HuH-7.5 (cell line): ENCODE data around the gene PNMA8A.
A peak's percentile ranks its signal among the peaks of the same experiment; 100 is the strongest.
"Not testable (repeated sequence)": the region's sequence is repeated elsewhere in the genome, so short reads cannot be mapped to it uniquely, and the experiment has no call there.

Experiments used
- DNase-seq: peaks from one replicate; pipeline ENCODE4 v3.0.0; 2011; ENCODE audit warnings: low spot score

PNMA8A gene, protein sequence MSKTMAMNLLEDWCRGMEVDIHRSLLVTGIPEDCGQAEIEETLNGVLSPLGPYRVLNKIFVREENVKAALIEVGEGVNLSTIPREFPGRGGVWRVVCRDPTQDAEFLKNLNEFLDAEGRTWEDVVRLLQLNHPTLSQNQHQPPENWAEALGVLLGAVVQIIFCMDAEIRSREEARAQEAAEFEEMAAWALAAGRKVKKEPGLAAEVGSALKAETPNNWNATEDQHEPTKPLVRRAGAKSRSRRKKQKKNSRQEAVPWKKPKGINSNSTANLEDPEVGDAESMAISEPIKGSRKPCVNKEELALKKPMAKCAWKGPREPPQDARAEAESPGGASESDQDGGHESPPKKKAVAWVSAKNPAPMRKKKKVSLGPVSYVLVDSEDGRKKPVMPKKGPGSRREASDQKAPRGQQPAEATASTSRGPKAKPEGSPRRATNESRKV

DNA sequence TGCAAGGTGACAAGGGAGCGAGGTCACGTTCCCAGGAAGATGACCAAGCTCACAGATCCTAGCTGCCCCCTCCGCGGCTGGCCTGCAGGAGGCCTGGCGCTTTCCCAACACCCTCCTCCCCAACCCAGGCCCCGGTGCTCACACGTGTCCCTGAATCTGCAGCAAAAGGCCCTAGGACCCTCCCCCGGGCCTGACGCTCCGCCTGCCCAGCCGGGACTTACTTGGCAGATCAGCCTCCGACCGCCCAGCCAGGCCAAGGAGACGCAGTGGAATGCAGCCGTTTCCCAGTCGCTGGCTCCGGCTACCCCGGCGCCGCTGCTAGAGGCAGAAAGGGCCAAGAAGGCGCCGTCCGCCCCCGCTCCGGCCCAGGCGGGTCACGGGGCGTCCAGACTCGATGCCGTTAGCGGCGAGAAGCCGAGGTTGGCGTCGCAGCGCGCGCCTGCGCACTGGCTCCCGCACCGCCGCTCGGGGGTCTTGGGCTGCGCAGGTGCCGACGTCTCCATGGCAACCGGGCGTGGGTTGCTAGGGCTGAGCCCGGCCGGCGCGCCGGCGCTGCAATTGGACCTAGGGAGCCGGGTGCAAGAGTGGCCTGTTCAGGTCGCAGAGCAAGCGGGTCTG, at the start of gene PNMA8A:
Gene PNMA8A (minus strand): TSS at position 448 of the 618 bp plus-strand sequence. CDS start 528 bp downstream, outside the sequence.
- DNase-seq: no peak

DNA sequence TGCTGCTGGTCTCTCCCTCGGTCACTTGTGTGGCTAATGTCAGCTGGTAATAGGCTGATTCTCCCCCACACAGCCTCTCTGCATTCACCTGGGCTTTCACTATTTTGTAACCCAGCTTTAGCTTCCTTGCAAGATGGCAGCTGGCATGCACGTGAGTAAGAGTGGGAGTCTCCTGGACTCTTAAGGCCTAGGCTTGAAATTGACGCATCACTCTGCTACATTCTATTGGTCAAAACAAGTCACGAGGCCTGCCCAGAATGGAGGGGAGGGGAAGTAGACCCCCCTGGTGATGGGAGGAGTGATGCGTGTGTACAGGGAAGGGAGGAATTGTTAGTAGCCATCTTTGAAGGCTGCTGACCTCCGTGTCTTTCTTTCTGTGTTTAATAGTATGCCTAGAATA, 49.3 kb upstream of the PNMA8A start:
- DNase-seq: no peak

DNA sequence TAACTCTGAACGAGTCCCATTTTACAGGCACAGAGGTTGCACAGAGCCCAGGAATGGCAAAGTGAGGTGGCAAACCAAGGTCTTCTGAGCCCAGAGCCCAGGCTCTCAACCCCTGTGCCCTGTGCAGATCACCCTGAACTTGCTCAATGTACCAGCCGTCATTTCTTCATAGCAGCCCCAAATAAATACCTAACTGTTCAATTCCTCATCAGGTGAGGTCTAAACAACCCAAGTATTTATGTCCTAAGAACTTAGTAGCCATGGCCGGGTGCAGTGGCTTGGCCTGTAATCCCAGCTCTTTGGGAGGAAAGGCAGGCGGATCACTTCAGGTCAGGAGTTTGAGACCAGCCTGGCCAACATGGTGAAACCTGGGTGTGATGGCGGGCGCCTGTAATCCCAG, 46.1 kb upstream of the PNMA8A start:
- DNase-seq: no peak

DNA sequence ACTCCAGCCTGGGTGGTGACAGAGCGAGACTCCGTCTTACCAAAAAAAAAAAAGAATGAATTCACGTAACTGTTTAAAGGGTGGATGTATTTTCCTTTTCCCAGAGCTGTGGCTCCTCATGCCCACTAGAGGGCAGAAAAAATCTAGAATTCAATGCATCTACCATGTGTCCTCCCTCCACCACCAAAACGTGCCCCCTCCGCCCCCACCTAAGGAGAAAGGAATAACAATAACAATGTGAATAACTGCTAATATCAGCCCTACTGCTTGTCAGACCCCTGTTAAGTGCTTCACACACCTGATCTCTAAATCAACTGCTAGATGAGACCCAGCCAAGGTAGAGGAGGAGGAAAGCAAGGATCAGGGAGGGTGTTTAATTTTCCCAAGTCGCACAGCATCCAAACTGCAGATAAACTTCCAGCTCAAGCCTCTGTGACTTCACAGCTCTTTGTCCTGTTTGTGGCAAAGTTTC, 44.6 kb upstream of the PNMA8A start:
- peak; percentile 58 for DNase-seq

DNA sequence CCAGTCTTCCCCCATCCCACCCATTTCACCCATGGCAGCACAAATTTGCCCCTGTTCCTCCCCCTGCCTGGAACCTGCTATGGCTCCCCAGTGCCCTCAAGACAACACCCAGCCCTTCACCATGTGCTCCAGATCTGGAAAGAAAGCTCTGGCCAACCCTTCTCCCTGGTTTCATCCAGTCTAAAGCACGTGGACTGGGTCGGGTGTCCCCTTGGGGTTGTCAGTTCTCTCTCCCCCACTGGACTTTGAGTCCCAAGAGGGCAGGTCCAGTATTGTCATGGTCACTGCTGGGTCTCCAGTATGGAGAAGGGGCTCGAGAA, 43.9 kb upstream of the PNMA8A start:
- DNase-seq: no peak

DNA sequence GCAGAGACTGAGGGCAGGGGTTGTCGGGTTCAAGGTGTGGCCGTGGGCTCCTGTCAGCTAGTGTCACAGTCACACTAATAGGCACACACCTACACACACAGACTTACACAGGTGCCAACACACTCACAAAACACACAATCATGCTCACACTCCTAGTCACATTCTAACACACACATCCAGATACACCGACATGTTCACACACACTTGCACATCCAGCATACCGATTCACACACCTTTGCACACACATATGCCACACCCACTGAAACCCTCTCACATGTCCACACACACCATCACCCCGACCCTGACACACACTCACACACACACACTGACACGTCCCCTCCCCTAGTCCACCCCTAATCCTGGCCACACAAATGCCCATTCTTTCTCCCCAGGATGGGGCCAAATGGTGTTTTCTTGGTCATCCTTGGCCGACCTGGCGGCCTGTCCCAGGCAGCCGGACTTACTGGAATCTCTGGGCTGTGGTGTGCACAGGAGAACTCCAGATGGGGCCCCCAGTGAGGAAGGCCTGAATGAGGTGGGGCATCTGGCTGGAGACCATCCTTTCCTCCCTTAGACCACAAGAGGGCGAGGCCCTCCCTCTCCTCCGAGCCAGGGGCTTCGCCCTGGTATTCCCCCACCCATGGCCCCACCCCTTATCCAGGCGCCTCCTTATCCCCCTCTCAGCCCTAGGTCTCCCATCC, 43.4 kb upstream of the PNMA8A start:
- no peak for DNase-seq

DNA sequence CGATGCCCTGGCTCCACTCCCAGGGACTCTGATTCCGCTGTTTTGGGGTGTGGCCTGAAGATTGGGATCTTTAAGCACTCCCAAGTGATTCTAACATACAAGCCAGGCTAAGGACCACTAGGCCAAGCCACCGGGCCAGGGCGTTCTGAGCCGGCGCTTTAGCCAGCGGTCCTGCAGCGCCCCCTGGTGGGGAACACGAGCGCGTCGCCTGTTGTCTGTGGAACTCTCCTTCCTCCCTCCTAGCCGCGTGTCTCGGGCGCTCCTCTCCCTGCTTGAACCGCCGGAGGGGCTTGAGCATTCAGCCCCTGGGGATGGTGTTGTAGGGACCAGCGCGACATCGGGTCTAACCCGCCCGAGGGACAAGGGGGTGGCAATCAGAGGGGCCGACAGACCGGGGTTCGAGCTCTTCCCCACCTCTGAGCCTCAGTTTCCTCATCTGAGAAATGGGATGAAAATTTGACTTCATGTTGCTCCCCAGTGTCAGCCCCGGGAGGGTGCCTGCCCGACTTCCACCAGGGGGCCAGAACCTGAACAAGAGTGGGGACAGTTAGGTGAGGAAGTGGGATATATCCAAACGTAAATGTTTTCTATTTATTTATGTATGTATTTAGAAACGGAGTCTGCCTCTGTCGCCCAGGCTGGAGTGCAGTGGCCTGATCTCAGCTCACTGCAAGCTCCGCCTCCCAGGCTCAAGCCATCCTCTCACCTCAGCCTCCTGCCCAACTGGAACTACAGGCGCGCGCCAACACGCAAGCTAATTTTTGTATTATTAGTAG, 42.3 kb upstream of the PNMA8A start:
- DNase-seq: peak; percentile 65

DNA sequence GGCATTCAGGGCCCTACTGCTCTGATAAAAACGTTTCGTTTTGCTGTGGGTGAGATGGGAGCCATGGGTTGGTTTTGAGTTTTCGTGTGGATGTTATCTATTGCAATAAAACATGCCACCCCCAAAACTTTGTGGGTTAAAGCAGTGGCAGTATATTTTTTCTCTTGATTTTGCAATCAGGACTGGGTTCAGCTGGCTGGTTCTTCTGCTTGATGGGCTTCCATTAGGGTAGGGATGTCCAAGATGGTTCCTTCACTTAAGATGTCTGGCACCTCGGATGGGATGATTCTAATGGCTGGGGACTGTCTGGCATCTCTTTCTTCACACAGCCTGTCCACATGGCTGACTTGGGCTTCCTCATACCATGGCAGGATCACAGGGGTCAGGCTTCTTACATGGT, 39.9 kb upstream of the PNMA8A start:
- no peak for DNase-seq

DNA sequence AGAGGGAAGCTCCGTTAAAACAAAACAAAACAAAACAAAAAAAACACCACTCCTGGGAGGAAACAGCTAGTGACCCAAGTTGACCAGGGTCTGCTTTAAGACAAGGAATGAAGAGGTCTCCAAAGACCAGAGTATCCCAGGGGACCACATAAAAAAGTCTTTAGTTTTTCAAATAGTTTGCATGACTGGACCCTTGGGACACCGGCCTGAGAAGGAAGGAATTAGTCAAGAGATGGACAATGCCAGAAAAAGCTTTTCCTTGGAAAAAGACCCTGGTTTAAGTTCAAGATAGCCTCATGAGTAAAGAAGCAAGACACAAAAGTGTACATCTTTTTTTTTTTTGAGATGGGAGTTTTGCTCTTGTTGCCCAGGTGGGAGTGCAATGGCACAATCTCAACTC, 36.8 kb upstream of the PNMA8A start:
- DNase-seq: no peak

DNA sequence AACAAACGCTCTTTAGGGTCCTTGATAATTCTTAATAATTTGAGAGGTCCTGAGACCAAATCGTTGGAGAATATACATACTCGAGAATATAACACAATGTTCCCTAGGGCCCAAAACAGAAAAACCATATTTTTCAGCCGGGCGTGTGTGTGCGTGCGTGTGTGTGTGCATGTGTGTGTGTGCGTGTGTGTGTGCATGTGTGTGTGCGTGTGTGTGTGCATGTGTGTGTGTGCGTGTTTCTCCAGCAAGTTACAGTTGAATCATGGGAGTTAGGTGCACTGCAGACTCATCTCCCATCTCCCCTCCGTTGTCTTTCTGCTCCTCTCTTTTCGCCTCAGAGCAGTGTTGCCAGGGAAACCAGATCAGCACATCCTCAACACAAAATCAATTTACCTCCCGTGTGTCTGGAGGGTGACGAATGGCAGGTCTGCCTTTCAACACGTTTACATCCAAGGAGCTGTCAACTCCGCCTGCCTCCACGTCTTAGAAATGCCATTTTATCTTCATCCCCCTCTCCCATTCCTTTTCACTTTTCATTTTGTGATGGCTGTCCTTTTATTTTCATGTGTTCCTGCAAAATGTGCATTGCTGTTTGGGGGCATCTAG, 32.6 kb upstream of the PNMA8A start:
- no peak for DNase-seq

DNA sequence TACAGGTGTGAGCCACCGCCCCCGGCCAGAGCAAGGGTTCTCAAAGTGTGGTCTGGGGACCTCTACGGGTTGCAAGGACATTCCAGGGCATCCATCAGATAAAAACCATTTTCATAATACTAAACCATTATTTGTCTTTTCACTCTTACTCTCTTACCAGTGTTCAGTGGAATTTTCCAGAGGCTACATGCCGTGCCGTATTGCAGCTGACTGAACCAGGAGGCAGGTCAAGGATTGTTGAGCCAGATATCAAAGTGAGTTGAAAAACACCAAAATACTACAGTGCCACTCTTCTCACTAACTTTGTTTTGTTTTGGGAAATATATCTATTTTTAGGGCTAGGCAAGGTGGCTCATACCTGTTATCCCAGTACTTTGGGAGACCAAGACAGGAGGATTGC, 31.5 kb upstream of the PNMA8A start:
- no peak for DNase-seq

DNA sequence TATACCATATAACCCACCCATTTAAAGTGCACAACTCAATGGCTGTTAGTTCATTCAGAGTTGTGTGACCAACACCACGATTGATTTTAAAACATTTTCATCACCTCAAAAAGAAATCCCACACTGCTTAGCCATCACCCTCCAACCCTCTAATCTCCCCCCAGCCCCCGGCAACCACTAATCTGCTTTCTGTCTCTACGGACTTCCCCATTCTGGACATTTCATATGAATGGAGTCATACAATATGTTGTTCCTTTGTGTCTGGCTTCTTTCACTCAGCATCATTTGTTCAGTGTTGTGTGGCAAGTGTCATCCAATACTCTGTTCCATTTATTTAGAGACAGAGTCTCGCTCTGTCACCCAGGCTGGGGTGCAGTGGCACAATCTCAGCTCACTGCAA, 28.3 kb upstream of the PNMA8A start:
- no peak for DNase-seq

DNA sequence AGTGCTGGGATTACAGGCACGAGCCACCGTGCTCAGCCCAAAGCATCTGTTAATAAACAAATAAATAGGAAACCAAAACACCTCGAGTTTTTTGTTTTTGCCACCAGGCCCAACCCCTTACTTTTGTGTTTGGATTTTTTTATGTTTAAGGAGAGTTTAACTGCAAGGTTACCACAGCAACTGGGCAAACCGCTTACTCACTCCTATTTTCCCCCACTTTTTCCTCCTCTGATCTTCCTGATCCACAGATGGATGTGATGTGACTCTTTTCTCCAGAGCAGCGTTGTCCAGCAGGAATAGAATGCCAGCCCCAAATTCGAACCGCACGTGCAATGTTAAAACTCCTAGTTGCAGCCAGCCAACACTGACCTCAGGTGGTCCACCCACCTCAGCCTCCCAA, 26.4 kb upstream of the PNMA8A start:
- no peak for DNase-seq

DNA sequence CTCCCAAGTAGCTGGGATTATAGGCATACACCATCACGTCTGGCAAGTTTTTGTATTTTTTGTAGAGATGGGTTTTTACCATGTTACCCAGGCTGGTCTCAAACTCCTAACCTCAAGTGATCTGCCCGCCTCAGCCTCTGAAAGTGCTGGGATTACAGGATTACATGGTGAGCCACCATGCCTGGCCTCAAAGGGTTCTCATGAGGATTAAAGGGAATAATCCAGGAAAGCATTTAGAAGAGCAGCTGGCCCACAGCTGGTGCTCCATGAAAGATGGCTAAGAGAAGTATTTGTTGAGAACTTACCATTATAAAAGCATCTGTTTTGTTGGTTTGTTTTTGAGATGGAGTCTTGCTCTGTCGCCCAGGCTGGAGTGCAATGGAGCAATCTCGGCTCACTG, 25.5 kb upstream of the PNMA8A start:
- DNase-seq: not testable (repeated sequence)

DNA sequence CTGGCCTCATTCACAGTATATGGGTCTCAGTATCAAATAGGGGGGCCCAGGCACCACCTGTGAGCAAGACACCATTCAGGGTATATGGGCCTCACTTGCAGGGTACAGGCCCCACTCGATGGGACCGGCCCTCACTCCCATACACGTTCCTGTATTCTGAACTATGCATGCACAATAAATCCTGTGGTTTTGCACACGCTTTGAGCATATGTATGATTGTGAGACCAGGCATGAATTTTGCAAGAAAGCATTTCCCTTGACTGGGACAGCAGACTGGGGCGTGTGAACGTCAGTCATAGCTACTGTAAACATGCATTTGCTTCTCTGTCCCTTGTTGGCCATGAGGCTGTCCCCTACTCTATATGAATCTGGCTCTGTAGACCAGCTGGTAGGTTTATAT, 24.9 kb upstream of the PNMA8A start:
- DNase-seq: no peak

DNA sequence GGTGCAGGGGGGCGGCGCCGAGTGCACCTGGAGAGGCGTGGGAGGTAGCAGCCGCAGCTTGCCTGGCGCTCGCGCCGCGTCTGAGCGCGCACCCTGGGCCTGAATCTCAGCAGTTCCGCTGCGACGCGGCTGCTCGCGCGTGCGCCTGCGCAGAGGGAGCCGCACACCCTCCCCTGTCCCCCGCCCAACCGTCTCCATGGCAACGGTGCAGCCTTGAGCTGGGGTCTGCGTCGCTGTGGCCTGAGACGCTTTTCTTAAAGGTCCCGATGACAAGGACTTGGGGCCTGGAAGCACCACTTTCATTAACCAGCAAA, 24.4 kb upstream of the PNMA8A start, which contains the start of gene PNMA8B:
Gene PNMA8B (minus strand): TSS at position 82 of the 314 bp plus-strand sequence. CDS start 402 bp downstream, outside the sequence.
- no peak for DNase-seq

DNA sequence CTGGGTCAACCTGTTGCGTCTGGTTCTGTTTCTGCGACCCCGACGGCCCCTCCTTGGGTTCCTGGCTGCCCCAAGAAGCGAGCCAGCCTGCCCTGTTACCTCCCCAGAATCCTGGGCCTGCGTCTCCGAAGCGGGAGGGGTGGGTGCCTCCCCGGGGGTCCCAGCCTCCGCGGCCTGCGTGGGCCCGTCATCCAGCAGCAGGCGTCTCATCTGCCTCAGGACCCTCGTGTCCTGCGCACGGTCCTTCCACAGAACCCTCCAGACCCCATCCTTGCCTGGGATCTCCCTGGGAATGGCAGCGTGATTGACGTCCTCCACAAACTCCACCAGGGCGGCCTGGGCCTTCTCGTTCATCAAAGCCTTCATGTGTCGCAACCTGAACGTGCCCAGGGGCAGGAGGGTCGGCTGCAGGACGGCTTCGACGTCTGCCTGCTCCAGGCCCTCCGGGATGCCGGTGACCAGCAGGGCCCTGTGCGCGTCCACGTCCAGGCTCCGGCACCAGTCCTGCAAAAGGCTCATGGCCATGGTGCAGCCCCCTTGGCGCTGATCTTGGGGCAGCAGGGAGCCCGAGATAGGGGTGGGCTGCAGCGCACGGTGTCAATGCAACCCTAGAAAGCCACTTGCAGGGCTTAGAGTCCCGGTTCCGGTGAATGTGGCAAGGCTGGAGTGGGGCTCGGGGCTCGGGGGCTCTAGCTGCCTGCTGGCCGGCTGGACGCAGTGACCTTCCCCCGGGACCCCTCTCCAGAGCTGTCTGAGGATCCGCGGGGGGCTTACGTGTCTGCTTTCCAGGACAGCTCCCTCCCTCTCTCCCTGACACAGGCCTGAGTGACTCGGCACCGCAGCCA, 23.8 kb upstream of the PNMA8A start:
- DNase-seq: no peak

DNA sequence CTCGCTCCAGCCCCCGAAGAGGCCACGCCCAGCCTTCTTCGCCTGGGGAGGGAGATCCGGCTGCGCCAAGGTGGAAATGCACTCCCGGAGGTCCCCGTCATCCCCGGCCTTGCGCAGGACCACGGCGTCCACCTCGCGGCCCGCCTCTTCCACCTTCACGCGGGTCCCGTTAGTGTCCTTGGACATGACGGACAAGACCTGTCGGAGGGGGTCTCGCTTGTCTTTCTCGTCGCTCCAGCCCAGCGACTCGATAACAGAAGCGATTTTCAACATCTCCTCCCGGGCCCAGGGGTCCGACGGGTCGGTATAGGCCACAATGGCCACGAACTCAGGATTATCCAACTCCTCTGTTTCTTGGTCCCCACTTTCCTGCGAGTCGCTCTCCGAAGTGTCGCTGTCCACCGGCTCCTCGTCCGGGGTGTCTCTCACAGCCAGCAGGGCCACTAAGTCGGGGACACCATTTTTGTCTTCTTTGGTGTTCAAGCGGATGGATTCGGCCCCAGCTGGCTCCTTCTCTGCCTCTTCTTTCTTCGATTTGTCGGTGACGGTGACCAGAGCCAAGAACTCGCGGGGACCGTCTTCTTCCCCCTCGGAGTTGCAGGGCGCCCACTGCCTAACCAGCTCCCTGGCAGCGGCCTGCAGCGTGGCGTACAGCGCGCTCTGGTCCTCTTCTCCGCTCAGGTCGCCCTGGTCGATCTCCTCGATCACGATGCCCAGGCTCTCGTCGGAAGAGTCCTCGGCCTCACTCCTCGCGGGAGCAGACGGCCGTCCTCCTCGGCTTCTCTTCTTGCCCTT, 23.0 kb upstream of the PNMA8A start:
- no peak for DNase-seq

DNA sequence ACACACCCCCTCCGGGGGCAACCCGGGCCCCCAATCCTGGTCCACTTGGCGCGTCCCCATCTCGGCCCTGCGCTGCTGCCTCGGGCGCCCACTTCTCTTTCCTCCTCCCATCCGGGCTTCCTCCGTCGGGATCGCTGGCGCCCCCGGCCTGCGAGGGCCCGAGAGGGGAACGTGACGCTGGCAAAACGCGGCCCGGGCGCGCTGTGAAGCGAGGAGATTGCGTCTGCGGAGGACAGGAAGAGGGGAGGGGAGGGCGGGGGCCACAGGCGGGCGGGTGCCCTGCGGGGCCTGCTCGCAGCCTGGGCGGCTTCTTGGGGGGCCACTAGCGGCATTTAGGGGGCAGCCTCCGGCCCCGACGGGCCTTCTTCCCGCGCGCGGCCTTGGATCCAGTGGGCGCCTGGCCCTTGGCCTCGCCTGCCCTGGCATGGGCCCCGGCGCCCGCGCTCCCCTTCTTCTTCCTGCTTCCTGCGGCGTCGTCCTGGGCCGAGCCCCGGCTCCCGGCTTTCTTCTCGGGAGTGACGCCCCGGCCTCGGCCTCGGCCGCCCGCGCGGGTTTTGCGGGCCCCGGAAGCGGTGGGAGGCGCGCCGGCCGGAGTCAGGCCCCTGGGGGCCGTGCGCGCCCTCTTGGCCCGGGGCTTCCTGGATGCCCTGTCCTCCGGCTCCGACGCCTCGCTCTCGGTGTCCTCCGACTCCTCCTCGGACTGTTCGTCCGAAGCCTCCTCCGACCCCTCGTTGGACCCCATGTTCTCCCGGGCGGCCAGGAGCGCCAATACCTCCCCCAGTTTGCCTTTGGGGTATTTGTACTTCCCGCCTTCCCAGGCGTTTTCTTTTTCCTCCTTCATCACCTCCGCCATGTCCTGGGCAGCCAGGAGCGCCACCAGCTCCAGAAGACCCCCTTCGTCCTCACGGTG, 22.1 kb upstream of the PNMA8A start:
- DNase-seq: no peak
